GM18951 (cell line): ENCODE results near the gene BEAN1.

ENCODE experiments used
- POLR2A ChIP-seq: IDR thresholded peaks from 4 replicates; pipeline ENCODE4 v1.6.1; 2011; ENCODE audit warnings: mild to moderate bottlenecking; ENCODE audit not compliant: insufficient read length, insufficient read depth; ENCODE audit errors: extremely low read depth
- in situ Hi-C: fragments of 300-500 bp; cut with MboI; formaldehyde crosslinking; loops from one replicate; pipeline ENCODE4 v1.12.0; 2022; ENCODE audit warnings: low sequenced_read_pairs, mixed read lengths, inconsistent platforms; ENCODE audit not compliant: unreplicated experiment

BEAN1 gene

DNA sequence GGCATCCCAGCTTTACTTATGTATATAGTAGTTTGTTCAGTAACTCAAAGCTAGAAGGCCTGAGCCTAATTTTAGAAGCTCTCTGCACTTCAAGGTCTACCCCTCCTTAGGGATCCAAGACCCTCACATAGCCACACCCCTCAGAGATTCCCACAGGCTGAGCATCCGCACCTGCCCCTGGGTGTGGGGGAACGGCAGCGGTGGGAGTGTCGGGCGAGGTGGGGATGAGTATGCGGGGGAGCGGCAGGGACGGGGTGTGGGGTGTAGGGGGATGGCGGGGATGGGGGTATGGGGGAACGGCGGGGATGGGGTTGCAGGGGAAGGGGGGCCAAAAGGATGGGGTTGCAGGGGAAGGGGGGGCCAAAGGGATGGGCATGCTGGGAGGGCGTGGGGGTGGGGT is 24.9 kb upstream of the BEAN1 start:
- in situ Hi-C loops = loop anchor here (25.0 kb wide), 1 partner anchor 460 kb away; no protein-coding TSS in a partner anchor

DNA sequence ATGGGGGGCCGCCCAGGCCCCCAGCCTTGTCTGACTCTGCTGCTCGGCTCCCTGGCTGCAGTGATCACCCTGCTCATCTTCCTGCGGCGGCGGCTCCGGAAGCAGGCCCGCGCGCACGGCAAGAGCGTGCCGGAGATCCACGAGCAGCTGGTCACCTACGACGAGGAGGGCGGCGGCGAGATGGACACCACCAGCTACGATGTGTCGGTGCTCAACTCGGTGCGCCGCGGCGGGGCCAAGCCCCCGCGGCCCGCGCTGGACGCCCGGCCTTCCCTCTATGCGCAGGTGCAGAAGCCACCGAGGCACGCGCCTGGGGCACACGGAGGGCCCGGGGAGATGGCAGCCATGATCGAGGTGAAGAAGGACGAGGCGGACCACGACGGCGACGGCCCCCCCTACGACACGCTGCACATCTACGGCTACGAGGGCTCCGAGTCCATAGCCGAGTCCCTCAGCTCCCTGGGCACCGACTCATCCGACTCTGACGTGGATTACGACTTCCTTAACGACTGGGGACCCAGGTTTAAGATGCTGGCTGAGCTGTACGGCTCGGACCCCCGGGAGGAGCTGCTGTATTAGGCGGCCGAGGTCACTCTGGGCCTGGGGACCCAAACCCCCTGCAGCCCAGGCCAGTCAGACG is 24.4 kb upstream of the BEAN1 start:
- TF ChIP-seq POLR2A = no peak
- in situ Hi-C loops = loop anchor here (25.0 kb wide), 1 partner anchor 460 kb away; no protein-coding TSS in a partner anchor

More for the DNA sequence above, 24.9 kb upstream of the BEAN1 start:
- no peak for TF ChIP-seq POLR2A

DNA sequence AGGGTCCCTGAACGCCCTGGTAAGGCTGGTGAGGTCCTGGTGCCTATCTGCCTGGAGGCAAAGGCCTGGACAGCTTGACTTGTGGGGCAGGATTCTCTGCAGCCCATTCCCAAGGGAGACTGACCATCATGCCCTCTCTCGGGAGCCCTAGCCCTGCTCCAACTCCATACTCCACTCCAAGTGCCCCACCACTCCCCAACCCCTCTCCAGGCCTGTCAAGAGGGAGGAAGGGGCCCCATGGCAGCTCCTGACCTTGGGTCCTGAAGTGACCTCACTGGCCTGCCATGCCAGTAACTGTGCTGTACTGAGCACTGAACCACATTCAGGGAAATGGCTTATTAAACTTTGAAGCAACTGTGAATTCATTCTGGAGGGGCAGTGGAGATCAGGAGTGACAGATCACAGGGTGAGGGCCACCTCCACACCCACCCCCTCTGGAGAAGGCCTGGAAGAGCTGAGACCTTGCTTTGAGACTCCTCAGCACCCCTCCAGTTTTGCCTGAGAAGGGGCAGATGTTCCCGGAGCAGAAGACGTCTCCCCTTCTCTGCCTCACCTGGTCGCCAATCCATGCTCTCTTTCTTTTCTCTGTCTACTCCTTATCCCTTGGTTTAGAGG is 23.5 kb upstream of the BEAN1 start:
- in situ Hi-C loops = loop anchor here (25.0 kb wide), 1 partner anchor 459 kb away; no protein-coding TSS in a partner anchor
- TF ChIP-seq POLR2A = no peak

DNA sequence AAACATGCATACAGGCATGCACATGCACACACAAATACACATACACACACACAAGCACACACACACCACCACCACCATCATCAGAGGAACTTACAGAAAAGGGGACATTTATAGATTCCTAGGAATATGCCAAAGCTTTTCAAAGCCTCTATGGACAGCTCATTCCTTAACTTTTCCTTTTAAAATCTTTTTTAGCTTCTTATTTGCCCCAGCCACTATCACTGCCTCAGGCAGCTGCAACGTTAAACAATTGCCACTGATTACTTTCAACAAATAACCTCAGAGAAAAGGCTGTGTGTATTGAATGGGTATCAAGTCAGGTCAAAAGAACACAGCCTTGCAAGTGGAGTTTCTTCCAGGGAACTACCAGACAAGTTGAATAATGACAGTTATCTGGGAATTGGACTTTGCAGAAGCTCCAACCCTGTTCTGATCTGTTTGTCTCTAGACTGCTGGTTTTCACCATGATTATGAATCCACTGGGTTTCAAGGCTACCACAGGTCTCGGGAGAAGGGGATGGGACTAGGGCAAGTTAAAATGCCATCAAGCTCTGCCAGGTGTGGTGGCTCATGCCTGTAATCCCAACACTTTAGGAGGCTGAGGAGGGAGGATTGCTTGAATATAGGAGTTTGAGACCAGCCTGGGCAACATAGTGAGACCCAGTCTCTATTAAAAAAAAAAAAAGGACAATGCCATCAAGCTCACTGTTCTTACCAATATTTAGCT is 21.9 kb upstream of the BEAN1 start:
- in situ Hi-C loops = loop anchor here (25.0 kb wide), 1 partner anchor 457 kb away; no protein-coding TSS in a partner anchor
- TF ChIP-seq POLR2A = no peak

DNA sequence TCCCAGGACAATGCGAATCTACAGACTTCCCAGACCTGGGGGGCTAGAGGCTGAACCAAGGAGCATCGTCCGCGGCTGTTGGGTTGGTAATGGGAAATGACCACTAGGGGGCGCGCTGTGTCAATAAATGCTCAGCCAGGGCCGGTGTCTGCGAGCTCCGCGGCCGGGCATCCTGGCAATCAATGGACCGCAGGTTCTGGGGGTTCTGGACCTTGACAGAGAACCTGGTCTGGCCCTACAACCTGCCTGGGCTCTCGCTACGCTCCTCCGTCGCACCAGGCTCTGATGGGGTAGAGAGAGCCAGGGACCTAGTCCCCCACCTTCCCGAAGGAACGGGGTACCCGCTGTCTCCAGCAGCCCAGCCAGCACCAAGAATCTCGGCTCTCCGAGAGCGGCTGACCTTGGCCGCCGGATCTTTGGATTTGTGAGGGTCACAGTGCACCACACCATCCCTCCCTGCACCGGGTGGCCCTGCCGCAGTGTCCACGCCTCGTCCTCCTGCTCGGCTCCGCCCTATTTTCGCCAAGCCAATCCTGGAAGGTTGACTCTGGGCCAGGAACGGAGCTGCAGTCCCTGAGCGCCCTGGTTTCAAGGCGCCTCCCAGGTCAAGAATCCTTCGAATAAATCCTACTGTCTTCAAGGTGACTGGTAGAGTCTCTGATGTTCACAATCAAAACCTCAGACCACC is 20.4 kb upstream of the BEAN1 start:
- TF ChIP-seq POLR2A = no peak
- in situ Hi-C loops = loop anchor here (25.0 kb wide), 1 partner anchor 456 kb away; no protein-coding TSS in a partner anchor

DNA sequence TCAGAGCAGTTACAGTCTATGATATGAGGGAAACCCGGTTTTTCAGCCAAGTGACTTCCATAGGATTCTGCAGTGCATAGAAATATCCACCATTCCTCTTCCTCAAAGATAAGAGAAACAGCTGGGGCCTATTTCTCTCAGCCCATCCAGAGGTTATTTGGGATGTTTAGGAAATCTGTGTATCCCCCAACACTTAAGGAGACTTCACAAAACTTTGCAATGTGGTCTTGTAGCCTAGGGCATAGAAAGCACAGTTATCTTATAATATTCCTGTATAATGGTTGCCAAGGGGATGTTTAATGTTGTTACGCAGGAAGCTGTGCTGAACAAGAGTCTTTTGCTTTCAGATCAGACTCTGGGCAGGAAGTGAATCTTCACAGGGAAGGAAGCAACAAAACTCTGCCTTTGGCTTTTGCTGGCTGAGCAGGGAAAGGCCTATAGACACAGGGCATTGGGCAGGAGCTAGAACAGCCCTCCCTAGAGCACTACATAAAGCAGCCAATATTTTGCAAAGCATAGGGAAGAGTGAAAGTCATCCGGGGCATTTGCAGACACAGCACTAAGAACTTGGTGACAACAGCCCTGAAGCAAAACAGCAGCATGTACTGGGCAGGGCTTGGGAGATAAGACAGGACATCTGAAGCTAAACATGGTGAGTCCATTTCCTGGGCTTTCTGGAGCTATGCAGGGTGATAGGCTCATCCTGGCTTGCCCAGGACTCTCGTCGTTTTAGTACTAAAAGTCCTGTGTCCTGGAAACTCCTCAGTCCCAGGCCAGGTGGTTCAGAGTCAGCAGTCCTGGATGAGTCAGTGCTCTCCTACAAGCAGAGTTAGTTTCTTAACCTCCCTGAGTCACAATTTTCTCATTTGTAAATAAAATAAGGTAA is 18.7 kb upstream of the BEAN1 start:
- in situ Hi-C loops = loop anchor here (25.0 kb wide), 1 partner anchor 454 kb away; no protein-coding TSS in a partner anchor
- TF ChIP-seq POLR2A = no peak

DNA sequence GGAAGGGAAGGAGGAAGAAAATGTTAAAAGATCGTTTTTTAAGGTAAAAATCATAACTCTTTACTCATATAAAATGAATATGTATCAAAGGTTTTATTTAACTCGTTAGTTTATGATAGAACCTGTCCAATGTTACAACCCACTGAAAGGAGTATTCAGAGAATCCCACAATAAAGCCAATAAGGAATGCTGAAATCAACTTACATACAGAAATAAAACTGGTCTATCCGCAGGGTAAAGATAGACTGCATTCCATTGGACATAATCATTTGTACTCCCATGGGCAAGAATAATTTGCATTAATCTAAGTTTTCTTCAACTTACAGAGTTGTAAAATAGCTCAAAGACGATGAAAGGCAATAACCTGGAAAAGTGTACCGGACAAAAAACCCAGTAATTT is 17.9 kb upstream of the BEAN1 start:
- TF ChIP-seq POLR2A = no peak
- in situ Hi-C loops = loop anchor here (25.0 kb wide), 1 partner anchor 453 kb away; no protein-coding TSS in a partner anchor

DNA sequence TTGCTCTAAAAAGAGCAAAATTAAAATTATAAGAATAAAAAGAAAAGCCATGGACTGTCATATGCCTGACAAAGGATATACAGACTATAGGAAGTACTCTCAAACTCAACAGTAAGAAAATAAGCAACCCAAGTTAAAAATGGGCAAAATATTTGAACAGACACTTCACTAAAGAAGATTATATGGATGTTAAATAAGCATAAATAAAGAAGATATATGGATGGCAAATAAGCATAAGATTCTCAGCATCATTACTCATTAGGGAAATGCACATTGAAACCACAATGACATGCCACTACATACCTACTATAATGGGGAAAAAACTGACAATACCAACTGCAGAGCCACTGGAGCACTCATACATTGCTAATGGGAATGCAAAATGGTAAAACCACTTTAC is 14.9 kb upstream of the BEAN1 start:
- no peak for TF ChIP-seq POLR2A
- in situ Hi-C loops = loop anchor here (10.0 to 25.0 kb wide), 2 partner anchors 183 to 450 kb away; no protein-coding TSS in a partner anchor

DNA sequence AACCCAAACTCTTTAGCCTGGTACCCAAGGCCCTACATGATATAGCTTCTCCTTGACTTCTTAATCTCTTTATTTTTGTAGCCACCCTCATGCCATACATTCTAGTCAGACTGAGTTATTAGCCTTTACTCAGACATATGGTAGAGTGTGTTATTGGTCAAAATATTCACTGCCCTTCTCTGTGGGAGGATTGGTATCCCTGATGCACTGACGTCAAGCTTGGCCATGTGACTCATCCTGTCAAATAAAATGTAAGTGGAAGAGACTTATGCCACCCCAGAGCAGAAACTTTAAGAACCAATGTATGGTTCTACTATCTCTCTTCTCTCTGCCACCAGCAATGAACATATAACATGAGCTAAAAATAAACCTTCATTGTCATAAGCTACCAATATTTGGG is 12.2 kb upstream of the BEAN1 start:
- in situ Hi-C loops = loop anchor here (10.0 to 25.0 kb wide), 2 partner anchors 180 to 447 kb away; no protein-coding TSS in a partner anchor
- no peak for TF ChIP-seq POLR2A

DNA sequence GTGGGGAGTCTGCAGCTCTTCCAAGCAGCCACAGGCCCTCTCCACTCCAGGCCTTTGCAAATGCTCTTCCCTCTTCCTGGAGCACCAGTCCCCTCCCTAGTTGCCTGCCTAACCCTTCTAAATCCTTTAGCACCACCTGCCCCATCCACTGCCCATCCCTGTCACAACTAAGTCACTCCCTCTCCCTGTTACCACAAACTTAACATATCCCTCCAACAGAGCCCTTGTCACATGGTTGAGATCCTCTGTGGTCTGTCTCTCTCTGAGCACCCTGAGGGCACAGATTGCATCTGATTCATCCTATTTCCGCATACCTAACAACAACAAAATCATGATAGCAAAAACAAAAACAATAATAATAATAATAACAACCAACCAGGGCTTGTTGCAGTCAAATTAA is 11.0 kb upstream of the BEAN1 start:
- in situ Hi-C loops = loop anchor here (10.0 to 25.0 kb wide), 2 partner anchors 179 to 446 kb away; no protein-coding TSS in a partner anchor
- no peak for TF ChIP-seq POLR2A

DNA sequence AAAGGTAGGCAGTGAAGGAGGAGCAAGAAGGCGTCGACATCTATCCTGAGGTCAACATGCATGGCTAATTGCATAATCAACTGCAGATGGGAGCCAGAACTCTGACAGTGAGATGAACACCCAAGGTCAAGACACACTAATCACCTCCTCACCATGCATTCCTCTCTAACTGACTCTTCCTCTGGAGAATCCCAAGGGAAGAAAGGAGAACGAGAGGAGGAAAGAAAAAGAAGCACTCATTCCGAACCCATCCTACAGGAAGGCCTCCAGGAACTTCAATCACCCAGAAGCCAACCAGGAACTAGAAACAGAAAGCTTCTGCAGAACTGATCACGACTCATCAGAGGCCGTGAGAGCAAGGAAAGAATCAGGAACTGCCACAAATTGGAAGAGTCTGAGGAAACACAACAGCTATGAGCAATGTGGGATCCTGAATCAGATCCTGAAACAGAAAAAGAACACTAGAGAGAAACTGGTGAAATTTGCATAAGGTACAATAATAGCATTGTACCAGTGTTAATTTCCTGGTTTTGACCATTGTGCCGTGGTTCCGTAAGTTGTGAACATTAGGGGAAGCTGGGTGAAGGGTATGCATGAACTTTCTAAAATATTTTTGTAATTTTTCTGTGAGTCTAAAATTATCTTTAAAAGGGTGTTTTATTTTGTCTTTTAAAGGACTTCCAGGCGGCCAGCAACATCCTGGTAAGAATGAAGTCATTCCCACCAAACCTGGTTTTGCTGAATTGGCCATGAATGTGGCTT is 10.0 kb upstream of the BEAN1 start:
- in situ Hi-C loops = loop anchor here (10.0 to 25.0 kb wide), 2 partner anchors 178 to 445 kb away; no protein-coding TSS in a partner anchor
- no peak for TF ChIP-seq POLR2A
